GM21737 (cell line): Measurements from ENCODE around the gene ZNF625.
"Not testable (repeated sequence)": the region's sequence is repeated elsewhere in the genome, so short reads cannot be mapped to it uniquely, and the experiment has no call there.

Experiments used
- ATAC-seq: cut with Tn5 transposase; IDR thresholded peaks from one replicate; pipeline ENCODE4 v1.9.1; 2021; ENCODE audit warnings: mild to moderate bottlenecking, moderate library complexity; ENCODE audit not compliant: unreplicated experiment

The ZNF625 gene

GRCh38 chr19:12139269-12139668 lies 17.3 kb downstream of the ZNF625 start:
- no peak for ATAC-seq

- no peak for ATAC-seq
These were observed 19.2 kb downstream of the ZNF625 start for GRCh38 chr19:12137221-12137940.

- ATAC-seq, result no peak
These were observed 23.5 kb downstream of the ZNF625 start for GRCh38 chr19:12133069-12133468.

- ATAC-seq, result no peak
These were observed 29.8 kb downstream of the ZNF625 start for GRCh38 chr19:12126707-12127106.

DNA sequence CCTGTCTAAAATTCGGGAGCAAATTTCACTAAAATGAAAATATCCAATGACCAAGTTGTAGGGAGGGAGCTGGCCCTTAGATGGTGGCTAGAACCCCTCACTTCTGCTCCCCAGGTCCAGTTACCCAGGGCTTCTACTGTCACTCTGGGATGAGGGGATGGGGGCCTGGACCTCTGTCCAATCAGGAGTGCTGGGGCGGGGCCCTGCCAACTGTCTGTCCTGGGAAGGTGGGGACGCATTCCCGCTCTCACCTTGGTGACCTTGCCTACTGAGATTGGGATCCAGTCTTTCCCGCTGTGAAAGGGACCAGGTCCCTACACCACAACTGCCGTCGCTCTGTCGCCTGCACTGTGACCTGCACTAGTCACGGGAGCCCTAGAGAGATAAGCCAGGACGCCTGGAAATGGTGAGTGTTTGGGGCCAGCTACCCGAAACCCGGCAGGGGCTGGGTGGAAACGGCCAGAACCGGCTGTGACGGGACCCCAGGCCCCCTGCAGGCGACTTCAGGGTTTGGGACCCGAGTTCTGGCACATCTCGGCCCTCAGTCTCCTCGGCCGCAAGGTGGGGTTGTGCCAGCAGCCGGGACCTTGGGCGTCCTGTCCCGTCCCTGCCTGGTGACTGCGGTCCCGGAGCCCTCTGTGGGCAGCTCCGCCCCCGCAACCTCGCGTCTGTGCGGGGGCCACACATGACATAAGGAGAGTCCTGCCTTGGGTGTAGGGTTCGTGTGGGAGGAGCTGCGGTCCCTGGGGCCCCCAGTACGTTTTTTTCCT lies 39.1 kb downstream of the ZNF625 start:
- no peak for ATAC-seq

DNA sequence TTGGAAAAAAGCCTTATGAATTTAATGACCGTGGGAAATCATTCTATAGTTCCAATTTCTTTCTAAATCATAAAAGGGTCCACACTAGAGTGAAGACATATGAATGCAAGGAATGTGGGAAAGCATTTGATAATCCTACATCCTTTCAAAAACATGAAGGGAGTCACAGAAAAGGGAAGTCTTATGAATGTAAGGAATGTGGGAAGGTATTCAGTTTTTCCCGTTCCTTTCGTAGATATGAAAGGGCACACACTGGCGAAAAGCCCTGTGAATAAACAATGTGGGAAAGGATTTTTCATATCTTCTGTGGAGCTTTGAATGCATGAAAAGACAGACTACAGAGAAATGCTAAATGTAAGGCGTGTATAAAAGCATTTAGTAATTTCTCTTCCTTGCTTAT lies 43.4 kb downstream of the ZNF625 start:
- ATAC-seq, result no peak

DNA sequence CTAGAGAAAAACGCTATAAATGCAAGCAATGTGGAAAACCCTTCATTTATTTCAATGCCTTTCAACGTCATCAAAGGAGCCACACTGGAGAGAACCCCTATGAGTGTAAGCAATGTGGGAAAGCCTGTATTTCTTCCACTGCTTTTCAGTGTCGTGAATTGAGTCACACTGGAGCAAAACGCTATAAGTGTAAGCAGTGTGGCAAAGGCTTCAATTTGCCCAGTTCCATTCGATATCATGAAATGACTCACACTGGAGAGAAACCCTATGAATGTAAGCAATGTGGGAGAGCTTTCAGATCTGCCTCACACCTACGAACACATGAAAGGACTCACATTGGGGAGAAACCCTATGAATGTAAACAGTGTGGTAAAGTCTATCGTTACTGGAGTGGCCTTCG lies 43.8 kb downstream of the ZNF625 start:
- no peak for ATAC-seq

DNA sequence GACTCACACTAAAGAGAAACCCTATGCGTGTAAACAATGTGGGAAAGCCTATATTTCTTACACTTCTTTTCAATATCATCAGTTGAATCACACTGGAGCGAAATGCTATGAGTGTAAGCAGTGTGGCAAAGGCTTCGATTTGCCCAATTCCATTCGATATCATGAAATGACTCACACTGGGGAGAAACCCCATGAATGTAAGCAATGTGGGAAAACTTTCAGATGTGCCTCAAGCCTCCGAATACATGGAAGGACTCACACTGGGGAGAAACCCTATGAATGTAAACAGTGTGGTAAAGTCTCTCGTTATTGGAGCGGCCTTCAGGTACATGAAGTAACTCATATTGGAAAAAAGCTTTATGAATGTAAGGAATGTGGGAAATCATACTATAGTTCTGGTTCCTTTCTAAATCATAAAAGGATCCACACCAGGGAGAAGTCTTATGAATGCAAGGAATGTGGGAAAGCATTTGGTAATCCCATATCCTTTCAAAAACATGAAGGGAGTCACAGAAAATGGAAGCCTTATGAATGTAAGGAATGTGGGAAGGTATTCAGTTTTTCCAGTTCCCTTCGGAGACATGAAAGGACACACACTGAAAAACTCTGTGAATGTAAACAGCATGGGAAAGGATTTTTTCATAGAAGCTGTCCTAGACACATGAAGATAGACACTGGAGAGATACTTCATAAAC lies 44.4 kb downstream of the ZNF625 start:
- no peak for ATAC-seq

DNA sequence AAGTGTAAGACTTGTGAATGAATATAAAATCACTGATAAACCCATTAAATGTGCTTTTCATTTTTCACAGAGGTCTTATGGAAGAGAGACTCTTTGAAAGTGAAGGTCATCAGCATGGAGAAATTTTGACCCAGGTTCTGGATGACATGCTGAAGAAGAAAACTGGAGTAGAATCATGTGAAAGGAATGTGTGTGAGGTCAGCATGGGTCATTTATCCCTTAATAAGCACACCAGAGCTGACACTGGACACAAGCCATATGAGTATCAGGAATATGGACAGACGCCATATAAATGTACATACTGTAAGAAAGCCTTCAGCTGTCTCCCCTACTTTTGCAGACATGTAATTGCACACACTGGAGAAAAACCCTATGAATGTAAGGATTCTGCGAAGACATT lies 45.4 kb downstream of the ZNF625 start:
- ATAC-seq, result no peak

DNA sequence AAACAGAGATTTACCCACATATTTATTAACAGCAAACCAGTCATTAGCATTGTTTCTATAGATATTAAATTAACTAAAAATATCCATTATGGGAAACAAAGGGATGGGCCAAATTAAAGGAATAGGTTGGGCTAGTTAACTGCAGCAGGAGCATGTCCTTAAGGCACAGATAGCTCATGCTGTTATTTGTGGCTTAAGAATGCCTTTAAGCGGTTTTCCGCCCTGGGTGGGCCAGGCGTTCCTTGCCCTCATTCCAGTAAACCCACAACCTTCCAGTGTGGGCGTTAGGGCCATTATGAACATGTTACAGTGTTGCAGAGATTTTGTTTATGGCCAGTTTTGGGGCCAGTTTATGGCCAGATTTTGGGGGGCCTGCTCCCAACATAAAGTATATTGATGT lies 52.6 kb downstream of the ZNF625 start:
- ATAC-seq, result not testable (repeated sequence)

DNA sequence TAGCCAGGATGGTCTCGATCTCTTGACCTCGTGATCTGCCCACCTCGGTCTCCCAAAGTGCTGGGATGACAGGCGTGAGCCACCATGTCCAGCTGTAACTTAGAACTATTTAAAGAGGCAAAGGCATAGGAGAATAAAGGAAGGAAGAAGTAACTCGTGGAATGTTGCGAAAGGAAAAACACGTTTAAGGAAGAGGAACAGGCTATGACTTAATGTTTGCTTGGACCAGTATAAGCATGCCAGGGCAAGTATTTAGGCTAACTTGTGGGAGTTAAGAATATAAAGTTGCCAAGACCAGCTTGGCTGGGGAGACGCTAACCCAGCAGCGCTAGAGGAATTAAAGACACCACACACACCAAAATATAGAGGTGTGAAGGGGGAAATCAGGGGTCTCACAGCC lies 58.5 kb downstream of the ZNF625 start:
- no peak for ATAC-seq

- ATAC-seq, result no peak
These were observed 61.3 kb downstream of the ZNF625 start for GRCh38 chr19:12095111-12095790.
